GM19397 (cell line): Measurements from ENCODE around the gene SLC38A11.

ENCODE experiments used
- ATAC-seq: cut with Tn5 transposase; IDR thresholded peaks from one replicate; pipeline ENCODE4 v1.9.1; 2021; ENCODE audit warnings: mild to moderate bottlenecking, moderate library complexity; ENCODE audit not compliant: unreplicated experiment

SLC38A11 gene

GRCh38 chr2:164917296-164917903 lies 37.9 kb downstream of the SLC38A11 start:
- no peak for ATAC-seq

GRCh38 chr2:164915566-164915965 lies 39.8 kb downstream of the SLC38A11 start:
- no peak for ATAC-seq

- no peak for ATAC-seq
Observed at GRCh38 chr2:164913640-164914350, 41.5 kb downstream of the SLC38A11 start.

- no peak for ATAC-seq
Observed at GRCh38 chr2:164913011-164913410, 42.3 kb downstream of the SLC38A11 start.

GRCh38 chr2:164911832-164912231 lies 43.5 kb downstream of the SLC38A11 start:
- no peak for ATAC-seq

GRCh38 chr2:164910101-164910899 lies 45.0 kb downstream of the SLC38A11 start:
- ATAC-seq: no peak

GRCh38 chr2:164906947-164907346 lies 48.4 kb downstream of the SLC38A11 start:
- no peak for ATAC-seq

GRCh38 chr2:164905307-164905706 lies 50.0 kb downstream of the SLC38A11 start:
- no peak for ATAC-seq

- no peak for ATAC-seq
Observed at GRCh38 chr2:164903951-164904350, 51.4 kb downstream of the SLC38A11 start.

GRCh38 chr2:164903204-164903603 lies 52.1 kb downstream of the SLC38A11 start:
- ATAC-seq: no peak

- ATAC-seq: no peak
Observed at GRCh38 chr2:164899121-164899520, 56.2 kb downstream of the SLC38A11 start.

- no peak for ATAC-seq
Observed at GRCh38 chr2:164898475-164898874, 56.9 kb downstream of the SLC38A11 start.

GRCh38 chr2:164897469-164898260 lies 57.7 kb downstream of the SLC38A11 start:
- ATAC-seq: no peak

- peak; percentile 86 for ATAC-seq
Observed at GRCh38 chr2:164896634-164897355, 58.5 kb downstream of the SLC38A11 start.

- peak; percentile 7 for ATAC-seq
Observed at GRCh38 chr2:164896226-164896625, 59.1 kb downstream of the SLC38A11 start.

GRCh38 chr2:164891460-164891859 lies 63.9 kb downstream of the SLC38A11 start:
- ATAC-seq: no peak

- ATAC-seq: no peak
Observed at GRCh38 chr2:164890544-164890943, 64.8 kb downstream of the SLC38A11 start.

GRCh38 chr2:164888592-164888991 lies 66.7 kb downstream of the SLC38A11 start:
- no peak for ATAC-seq

- no peak for ATAC-seq
Observed at GRCh38 chr2:164887434-164888144, 67.7 kb downstream of the SLC38A11 start.

- no peak for ATAC-seq
Observed at GRCh38 chr2:164882276-164882675, 73.0 kb downstream of the SLC38A11 start.
